ENCODE measurements around the gene CPT1B. TPM values are rescaled to one million over a fixed set of nuclear protein-coding genes. Genes with fewer than 3 reads are reported as not detected.

The CPT1B gene
- total RNA-seq, 1 donor from 2014 or later = 94.5 TPM

DNA sequence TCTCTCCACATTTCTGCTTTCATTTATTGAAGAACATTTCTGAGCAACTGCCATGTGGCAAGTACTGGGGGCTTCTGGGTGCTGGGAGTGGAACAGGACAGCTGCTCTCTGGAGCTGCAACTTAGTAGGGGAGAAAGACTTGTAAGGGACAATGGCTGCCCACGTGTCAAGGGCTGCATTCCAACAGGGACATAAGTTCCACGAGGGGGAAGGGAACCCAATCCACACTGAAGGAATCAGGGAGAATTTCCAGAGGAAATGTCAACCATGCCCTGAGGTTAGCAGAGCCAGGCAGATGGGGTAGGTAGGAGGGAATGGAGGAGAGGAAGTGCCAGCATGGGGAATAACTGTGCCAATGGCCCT lies 24.1 kb upstream of the CPT1B start:
- H3K4me1 Mint-ChIP-seq (ENCODE audit: unreplicated experiment) = peaks cover 14% of the 10 kb centered on the region
- H3K27ac Mint-ChIP-seq = peak overlapping the region; percentile 19
- H3K9me3 Mint-ChIP-seq = no peaks in the 10 kb centered on the region
- H3K4me3 Mint-ChIP-seq = peak overlapping the region; percentile 90
- H3K27me3 Mint-ChIP-seq = peaks cover 20% of the 10 kb centered on the region
- peaks cover 3% of the 10 kb centered on the region for H3K36me3 Mint-ChIP-seq
- TF ChIP-seq CTCF (conservative IDR thresholded peaks at IDR 0.05) = no peak
- DNase-seq (ENCODE audit: extremely low spot score, unreplicated experiment) = no peak

GRCh38 chr22:50601669-50602337 lies 23.6 kb upstream of the CPT1B start:
- Mint-ChIP-seq H3K27ac (peak overlapping the region; percentile 19), H3K4me3 (peak overlapping the region; percentile 90), H3K36me3 (peaks cover 4% of the 10 kb centered on the region), H3K4me1 (ENCODE audit: unreplicated experiment) (peaks cover 14% of the 10 kb centered on the region), H3K27me3 (peaks cover 20% of the 10 kb centered on the region), H3K9me3 (no peaks in the 10 kb centered on the region)
- TF ChIP-seq CTCF (conservative IDR thresholded peaks at IDR 0.05) = no peak
- DNase-seq (ENCODE audit: extremely low spot score, unreplicated experiment) = no peak

GRCh38 chr22:50600967-50601668 lies 22.9 kb upstream of the CPT1B start:
- DNase-seq (ENCODE audit: extremely low spot score, unreplicated experiment) = no peak
- peak overlapping the region; percentile 90 for H3K4me3 Mint-ChIP-seq
- peaks cover 20% of the 10 kb centered on the region for H3K27me3 Mint-ChIP-seq
- peaks cover 4% of the 10 kb centered on the region for H3K36me3 Mint-ChIP-seq
- H3K4me1 Mint-ChIP-seq (ENCODE audit: unreplicated experiment) = peaks cover 14% of the 10 kb centered on the region
- no peak for TF ChIP-seq CTCF (conservative IDR thresholded peaks at IDR 0.05)
- H3K27ac Mint-ChIP-seq = no peak overlapping the region
- H3K9me3 Mint-ChIP-seq = no peaks in the 10 kb centered on the region

- Mint-ChIP-seq H3K9me3 (no peaks in the 10 kb centered on the region), H3K27me3 (peaks cover 20% of the 10 kb centered on the region), H3K36me3 (peaks cover 4% of the 10 kb centered on the region), H3K4me1 (ENCODE audit: unreplicated experiment) (peaks cover 14% of the 10 kb centered on the region), H3K27ac (peak within 1 kb of the TSS; percentile 19), H3K4me3 (peak within 1 kb of the TSS; percentile 90)
- no peak for DNase-seq (ENCODE audit: extremely low spot score, unreplicated experiment)
- TF ChIP-seq CTCF (conservative IDR thresholded peaks at IDR 0.05) = no peak
These were observed 22.3 kb upstream of the CPT1B start, which contains the start of gene MAPK8IP2 for GRCh38 chr22:50600538-50600937. MAPK8IP2 (plus strand) TSS chr22:50600793; CDS start chr22:50600819, 26 bp downstream.

DNA sequence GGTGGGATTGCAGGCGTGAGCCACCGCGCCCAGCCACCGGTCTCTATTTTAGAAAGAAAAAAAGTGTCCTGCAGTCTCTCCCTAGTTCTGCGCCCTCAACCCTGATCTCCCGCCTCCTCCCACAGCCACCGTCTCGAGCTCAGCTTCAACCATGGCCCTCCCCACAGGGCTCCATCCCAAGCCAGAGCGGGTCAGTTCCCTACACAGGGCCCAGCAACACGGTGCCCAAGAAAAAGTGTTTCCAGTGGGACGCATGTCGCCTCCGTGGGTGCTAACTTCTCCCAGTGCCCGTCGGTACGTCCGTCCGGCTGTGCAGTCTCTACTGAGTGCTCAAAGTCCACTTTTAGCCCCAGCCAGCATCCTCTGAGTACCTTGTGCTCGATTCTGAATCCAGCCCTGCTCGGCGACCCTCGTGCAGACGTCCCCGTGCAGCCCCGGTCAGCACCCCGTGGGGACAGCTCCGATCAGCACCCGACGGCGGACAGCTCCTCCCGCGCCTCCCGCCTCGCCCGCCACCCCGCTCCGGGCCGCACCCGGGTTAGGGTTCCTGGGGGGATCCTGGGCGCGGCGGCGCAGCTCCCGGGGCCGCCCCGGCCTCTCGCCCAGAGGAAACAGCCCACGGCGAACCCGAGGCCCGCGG lies 21.7 kb upstream of the CPT1B start:
- no peaks in the 10 kb centered on the region for H3K9me3 Mint-ChIP-seq
- TF ChIP-seq CTCF (conservative IDR thresholded peaks at IDR 0.05) = no peak
- DNase-seq (ENCODE audit: extremely low spot score, unreplicated experiment) = no peak
- peaks cover 4% of the 10 kb centered on the region for H3K36me3 Mint-ChIP-seq
- no peak overlapping the region for H3K27ac Mint-ChIP-seq
- peaks cover 14% of the 10 kb centered on the region for H3K4me1 Mint-ChIP-seq (ENCODE audit: unreplicated experiment)
- peak overlapping the region; percentile 84 for H3K4me3 Mint-ChIP-seq
- peaks cover 20% of the 10 kb centered on the region for H3K27me3 Mint-ChIP-seq
